22Rv1 (cell line): Measurements from ENCODE around the gene C16orf78.

Experiments
- CTCF ChIP-seq: fragments of 450-650 bp; IDR thresholded peaks from 2 replicates; pipeline ENCODE4 v1.5.1; 2017; ENCODE audit warnings: mild to moderate bottlenecking
- ZFX ChIP-seq: fragments of 450-650 bp; IDR thresholded peaks from 2 replicates; pipeline ENCODE4 v1.6.1; 2017; ENCODE audit warnings: antibody characterized with exemption, borderline replicate concordance

DNA sequence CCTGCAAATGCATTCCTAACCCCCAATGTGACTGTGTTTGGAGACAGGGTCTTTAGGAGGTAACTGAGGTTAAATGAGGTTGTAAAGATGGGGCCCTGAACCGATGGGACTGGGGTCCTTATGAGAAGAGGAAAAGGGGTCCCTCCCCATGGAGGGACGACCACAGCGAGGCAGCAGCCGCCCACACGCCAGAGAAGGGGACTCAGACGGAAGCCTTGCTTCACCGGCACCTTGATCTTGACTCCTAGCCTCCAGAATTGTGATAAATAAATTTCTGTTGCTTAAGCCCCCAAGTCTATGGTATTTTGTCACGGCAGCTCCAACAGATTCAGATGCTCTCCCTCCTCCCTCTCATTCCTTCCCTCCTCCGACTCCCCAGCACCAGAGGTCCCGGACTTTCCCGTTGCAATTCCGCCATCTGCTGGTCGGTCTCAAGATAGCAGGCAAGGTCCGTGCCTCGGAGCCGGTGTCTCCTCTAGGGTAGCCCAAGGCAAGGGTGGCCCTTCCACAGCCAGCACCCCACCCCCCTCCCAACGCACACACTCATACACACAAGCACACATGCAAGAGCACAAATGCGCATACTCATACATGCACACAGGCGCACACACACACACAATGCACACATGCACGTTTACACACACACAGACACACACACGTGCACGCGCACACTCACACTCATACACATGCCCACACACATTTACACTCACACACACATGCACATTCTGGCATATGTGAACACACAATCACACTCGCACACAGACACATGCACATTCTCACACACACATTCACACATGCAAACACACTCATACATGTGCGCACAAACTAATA is 23.1 kb upstream of the C16orf78 start:
- TF ChIP-seq CTCF (peak; percentile 82), ZFX (no peak)
